ENCODE data around the gene SH3BGRL.

GRCh38 chrX:81237516-81237915 is 35.6 kb downstream of the SH3BGRL start:
- TF ChIP-seq CTCF (conservative IDR thresholded peaks at IDR 0.05; ENCODE audit: low read length) (no peak), EZH2phosphoT487 (IDR thresholded peaks at IDR 0.05; ENCODE audit: borderline replicate concordance, low read depth, low read length) (no peak)

Data from OCI-LY7 (cell line).